Activated T-helper 2 cell treated with anti-CD3 and anti-CD28 coated beads, Interferon-gamma antibody, Interleukin-2, Interleukin-4, amounts not matched to agents 10 μg/mL and 5 μg/mL and 100 μg/mL, durations not matched to agents 14 hours and 24 hours and 36 hours (primary cell): ENCODE measurements around the gene FOSL1. TPM values are rescaled to one million over a fixed set of nuclear protein-coding genes. Genes with fewer than 3 reads are reported as not detected.

ENCODE experiments used
- DNase-seq: peaks from one replicate; pipeline ENCODE4 v3.0.0; 2021; ENCODE audit warnings: low spot score
- H3K27ac Mint-ChIP-seq: one replicate; pipeline ENCODE4 v1.8.0; 2021; ENCODE audit warnings: mixed read lengths
- H3K27me3 Mint-ChIP-seq: one replicate; pipeline ENCODE4 v1.8.0; 2021; ENCODE audit warnings: low read depth, mixed read lengths
- H3K36me3 Mint-ChIP-seq: one replicate; pipeline ENCODE4 v1.8.0; 2021; ENCODE audit warnings: low read depth, mixed read lengths
- H3K4me1 Mint-ChIP-seq: one replicate; pipeline ENCODE4 v1.8.0; 2021; ENCODE audit warnings: low read depth, mixed read lengths
- H3K4me3 Mint-ChIP-seq: one replicate; pipeline ENCODE4 v1.8.0; 2021; ENCODE audit warnings: low read depth, mild to moderate bottlenecking, moderate library complexity, mixed read lengths
- H3K9me3 Mint-ChIP-seq: one replicate; pipeline ENCODE4 v1.8.0; 2021; ENCODE audit warnings: mixed read lengths
- intact Hi-C: fragments of 100-400 bp; cut with micrococcal nuclease; formaldehyde crosslinking; loops from one replicate; pipeline ENCODE4 v1.15.1; 2023
- total RNA-seq: library from RNA; stranded (reverse); gene quantifications from 2 replicates; pipeline ENCODE4 v1.2.3, GENCODE V29; 2022

The FOSL1 gene
- total RNA-seq, 1 donor from 2014 or later, result 24.0 TPM

DNA sequence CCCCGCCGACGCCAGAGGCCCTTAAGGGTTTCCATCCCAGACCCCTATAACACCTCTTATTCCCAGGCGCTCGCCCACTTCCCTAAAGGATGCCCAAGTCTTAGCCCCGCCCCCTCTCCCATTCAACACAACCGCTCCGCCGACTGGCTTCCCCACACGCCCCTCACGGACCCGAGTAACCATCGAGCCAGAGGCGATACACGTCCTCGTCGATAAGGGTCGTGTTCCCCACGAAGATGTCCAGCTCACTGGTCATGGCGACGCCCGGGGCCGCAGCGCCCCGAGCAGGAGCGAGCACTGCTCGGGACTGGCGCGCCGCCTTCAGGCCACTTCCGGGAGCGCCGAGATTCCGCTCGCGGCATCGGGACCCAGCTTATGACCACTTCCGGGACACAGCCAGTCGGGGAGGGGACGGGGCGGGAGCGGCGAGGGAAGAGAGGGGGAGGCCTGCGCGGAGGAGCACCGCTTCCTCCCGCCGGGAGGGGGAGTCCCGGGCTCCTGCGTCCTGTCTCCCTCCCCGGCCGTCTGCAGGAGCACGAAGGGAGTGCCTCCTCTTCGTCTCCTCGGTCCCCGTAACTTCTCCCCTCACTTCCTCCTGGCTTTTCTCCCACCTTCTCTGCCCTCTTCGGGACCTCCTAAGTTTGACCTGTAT, 11.9 kb downstream of the FOSL1 start, which contains the start of gene FIBP:
Gene FIBP (minus strand): TSS at position 309 of the 652 bp plus-strand sequence. CDS start 53 bp downstream, at position 256.
- H3K27ac Mint-ChIP-seq, result peak within 1 kb of the TSS; percentile 92
- no peaks in the 10 kb centered on the region for H3K9me3 Mint-ChIP-seq
- peaks cover 47% of the 10 kb centered on the region for H3K4me1 Mint-ChIP-seq
- H3K27me3 Mint-ChIP-seq, result no peaks in the 10 kb centered on the region
- peaks cover 61% of the 10 kb centered on the region for H3K36me3 Mint-ChIP-seq
- H3K4me3 Mint-ChIP-seq, result peak within 1 kb of the TSS; percentile 98
- DNase-seq, result peak; percentile 91
- intact Hi-C loops, result loop anchor here (1.0 to 2.0 kb wide), 2 partner anchors 73 to 101 kb away; partner anchors contain the start of gene SART1

DNA sequence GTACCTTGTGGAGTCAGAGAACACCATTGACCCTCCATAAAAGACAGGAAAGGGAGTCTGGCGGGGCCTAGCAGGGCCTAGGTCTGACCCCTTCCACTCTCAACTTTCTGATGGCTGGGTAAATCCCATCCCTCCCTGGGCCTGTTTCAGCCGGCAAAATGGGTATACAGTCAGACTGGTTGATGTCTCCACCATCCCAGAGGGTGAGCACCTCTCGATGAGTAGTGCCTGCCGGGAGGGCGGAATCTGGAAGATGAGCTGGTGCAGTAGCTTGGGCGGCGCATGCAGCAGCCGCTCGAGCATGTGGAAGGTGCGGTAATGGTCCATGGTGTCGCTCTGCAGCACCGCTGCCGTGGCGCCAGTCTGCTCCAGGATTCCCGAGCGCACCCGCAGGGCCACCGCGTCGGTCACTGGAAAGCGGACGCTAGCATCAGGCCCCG, 12.4 kb downstream of the FOSL1 start:
- H3K36me3 Mint-ChIP-seq, result peaks cover 57% of the 10 kb centered on the region
- H3K27me3 Mint-ChIP-seq, result no peaks in the 10 kb centered on the region
- peaks cover 44% of the 10 kb centered on the region for H3K4me1 Mint-ChIP-seq
- intact Hi-C loops, result loop anchor here (1.0 to 2.0 kb wide), 2 partner anchors 73 to 102 kb away; partner anchors contain the start of gene SART1
- no peaks in the 10 kb centered on the region for H3K9me3 Mint-ChIP-seq
- peak overlapping the region; percentile 92 for H3K27ac Mint-ChIP-seq
- DNase-seq, result no peak
- H3K4me3 Mint-ChIP-seq, result peak overlapping the region; percentile 98

DNA sequence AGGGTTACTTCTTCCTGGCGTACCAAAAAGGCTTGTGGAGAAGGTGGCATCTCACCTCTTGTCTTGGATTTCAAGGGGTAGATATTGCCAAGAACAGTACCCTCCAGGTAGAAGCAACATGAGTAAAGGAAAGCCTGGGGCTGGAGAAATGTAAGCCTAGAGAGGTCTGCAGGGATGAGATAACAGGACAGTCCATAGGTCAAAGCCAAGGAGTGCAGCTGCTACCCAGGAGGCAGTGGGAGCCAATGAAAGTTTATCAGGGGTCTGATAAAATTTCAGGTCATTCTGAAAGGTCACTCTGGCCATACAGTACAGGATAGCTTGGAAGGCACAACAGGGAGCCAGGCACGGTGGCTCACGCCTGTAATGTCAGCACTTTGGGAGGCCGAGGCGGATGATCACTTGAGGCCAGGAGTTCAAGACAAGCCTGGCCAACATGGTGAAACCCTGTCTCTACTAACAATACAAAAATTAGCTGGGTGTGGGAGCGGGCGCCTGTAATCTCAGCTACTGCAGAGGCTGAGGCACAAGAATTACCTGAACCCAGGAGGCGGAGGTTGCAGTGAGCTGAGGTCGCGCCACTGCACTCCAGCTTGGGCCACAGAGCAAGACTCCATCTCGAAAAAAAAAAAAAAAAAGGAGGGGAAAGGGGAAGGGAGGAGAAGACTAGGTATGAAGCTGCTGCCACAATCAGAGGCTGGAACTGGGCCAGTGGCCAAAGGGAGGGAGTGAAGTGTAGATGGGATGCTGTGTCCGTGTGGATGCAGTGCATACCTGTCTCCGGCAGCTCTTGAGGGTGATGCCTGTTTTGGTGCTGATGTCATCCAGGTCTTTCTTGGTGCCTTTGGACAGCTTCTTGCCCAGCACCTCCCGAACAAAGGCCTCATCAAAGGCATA, 13.1 kb downstream of the FOSL1 start:
- Mint-ChIP-seq H3K9me3 (no peaks in the 10 kb centered on the region), H3K4me1 (peaks cover 37% of the 10 kb centered on the region)

DNA sequence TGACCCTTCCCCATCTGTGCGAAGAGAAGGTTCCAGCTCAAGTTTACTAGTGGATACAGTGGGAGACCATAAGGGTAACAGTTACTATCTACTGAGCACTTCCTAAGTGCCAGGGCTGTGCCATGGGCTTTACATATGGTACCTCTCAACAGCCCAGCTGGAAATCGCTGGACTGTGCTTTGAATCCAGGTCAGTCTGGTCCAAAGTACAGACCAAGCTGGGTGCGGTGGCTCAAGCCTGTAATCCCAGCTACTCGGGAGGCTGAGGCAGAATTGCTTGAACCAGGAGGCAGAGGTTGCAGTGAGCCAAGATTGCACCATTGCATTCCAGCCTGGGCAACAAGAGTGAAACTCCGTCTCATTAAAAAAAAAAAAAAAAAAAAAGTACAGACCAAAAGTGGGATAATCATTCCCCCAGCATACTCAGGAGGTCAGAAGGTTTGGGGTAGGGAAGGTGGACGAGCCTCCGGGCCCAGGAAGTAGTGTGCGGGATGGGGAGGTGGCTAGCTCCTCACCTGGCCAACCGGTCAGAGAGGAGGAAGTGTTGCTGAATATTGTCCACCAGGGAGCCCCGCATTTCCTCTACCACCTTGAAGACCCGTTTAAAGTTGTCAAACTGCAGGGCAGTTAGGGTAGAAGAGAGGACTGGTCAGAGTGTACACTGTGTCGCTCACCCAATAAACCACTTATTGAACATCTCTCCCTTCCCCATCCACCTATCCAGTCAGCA, 14.2 kb downstream of the FOSL1 start:
- Mint-ChIP-seq H3K4me1 (peaks cover 36% of the 10 kb centered on the region), H3K36me3 (peaks cover 51% of the 10 kb centered on the region), H3K27ac (no peak overlapping the region), H3K9me3 (no peaks in the 10 kb centered on the region), H3K27me3 (no peaks in the 10 kb centered on the region), H3K4me3 (peak overlapping the region; percentile 98)
- intact Hi-C loops, result no loop called here
- DNase-seq, result no peak

More for the DNA sequence above, 13.1 kb downstream of the FOSL1 start:
- DNase-seq, result no peak
- H3K4me3 Mint-ChIP-seq, result peak overlapping the region; percentile 98
- H3K27ac Mint-ChIP-seq, result peak overlapping the region; percentile 92
- no peaks in the 10 kb centered on the region for H3K27me3 Mint-ChIP-seq
- H3K36me3 Mint-ChIP-seq, result peaks cover 57% of the 10 kb centered on the region
- intact Hi-C loops, result no loop called here

DNA sequence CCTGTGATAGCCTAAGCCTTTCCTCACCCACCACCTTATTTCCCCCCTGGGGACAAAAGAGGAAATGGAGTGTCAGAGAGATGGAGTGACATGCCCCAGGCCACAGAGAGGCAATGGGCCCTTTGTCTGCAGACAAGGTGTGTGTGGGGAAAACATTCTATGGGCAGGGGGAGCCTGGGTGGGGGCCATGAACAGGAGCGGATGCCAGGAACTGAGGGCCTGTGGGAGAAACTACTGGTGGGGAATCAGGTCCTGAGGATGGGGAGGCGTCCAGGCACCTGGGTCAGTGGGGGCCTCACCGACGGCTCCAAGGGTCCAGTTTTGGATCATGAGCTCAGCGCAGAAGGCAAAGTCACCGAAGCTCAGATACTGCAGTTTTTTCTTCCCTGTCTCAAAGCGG, 15.0 kb downstream of the FOSL1 start:
- no peak for DNase-seq
- intact Hi-C loops, result no loop called here
- H3K27me3 Mint-ChIP-seq, result no peaks in the 10 kb centered on the region
- H3K9me3 Mint-ChIP-seq, result no peaks in the 10 kb centered on the region
- H3K27ac Mint-ChIP-seq, result no peak overlapping the region
- peaks cover 41% of the 10 kb centered on the region for H3K4me1 Mint-ChIP-seq
- peaks cover 55% of the 10 kb centered on the region for H3K36me3 Mint-ChIP-seq
- H3K4me3 Mint-ChIP-seq, result no peak overlapping the region

DNA sequence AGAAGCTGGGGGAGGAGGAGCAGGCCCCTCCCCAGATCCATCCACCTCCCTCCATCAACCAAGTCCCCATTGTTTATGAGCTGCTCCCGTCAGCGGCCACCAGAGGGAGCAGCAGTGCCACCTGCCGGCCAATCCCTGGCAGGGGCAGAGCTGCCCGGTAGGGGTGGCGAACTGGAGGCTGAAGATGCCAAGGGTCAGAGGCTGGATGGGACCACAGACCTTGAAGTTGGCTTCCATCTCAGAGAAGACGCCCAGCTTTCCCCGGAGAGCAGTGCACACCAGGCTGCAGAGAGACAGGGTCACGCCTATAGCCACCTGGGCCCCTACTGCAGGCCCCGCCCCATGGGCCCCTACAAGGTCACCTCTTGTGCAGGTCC, 15.5 kb downstream of the FOSL1 start:
- H3K4me1 Mint-ChIP-seq, result peaks cover 37% of the 10 kb centered on the region
- intact Hi-C loops, result loop anchor here (1.0 kb wide), 1 partner anchor 105 kb away; no protein-coding TSS in a partner anchor
- DNase-seq, result peak; percentile 77
- H3K27me3 Mint-ChIP-seq, result no peaks in the 10 kb centered on the region
- H3K36me3 Mint-ChIP-seq, result peaks cover 55% of the 10 kb centered on the region
- H3K9me3 Mint-ChIP-seq, result no peaks in the 10 kb centered on the region
- peak overlapping the region; percentile 58 for H3K27ac Mint-ChIP-seq
- no peak overlapping the region for H3K4me3 Mint-ChIP-seq

DNA sequence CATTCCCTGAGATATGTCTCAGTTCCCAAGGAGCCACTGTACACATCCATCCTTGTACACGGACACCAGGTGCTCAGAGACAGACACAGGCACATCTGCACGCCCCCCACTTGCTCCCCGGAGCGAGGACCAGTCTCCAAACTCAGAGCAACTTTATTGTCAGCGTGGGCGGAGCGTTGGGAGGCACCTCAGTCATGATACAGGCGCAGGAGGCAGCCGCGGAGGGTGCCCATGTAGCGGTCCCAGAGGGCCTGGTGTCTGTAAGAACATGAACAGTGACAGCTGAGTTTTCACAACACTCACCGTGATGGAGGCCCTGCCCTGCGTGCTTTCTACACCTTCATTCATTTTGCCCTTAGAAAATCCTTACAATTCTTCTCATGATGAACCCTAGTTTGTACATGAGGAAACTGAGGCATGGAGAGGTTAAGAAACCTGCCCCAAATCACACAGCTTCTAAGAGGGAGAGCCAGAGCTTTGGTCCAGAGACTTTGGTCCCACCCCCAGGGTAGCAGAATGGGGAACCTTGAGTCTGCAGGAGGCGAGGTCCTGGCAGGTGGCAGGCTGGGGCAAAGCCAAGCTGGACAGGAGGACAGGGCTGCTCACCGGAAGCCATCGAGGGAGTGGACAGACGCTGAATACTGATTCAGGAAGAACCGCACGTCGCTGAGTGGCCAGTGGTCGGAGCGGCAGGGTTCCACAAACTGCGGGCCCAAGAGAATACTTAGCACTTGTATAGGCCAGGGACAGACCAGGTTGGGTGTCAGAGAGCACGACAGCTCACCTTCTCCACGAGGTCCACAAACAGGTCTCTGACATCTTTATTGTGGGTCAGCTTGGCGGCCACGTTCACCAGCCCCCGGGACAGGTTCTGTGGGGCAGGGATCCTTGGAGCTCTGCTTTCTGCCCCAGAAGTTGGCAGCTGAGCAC, 16.1 kb downstream of the FOSL1 start:
- intact Hi-C loops, result loop anchor here (1.0 kb wide), 1 partner anchor 105 kb away; no protein-coding TSS in a partner anchor
- DNase-seq, result no peak
- H3K36me3 Mint-ChIP-seq, result peaks cover 55% of the 10 kb centered on the region
- H3K27ac Mint-ChIP-seq, result peak overlapping the region; percentile 58
- no peak overlapping the region for H3K4me3 Mint-ChIP-seq
- no peaks in the 10 kb centered on the region for H3K9me3 Mint-ChIP-seq
- no peaks in the 10 kb centered on the region for H3K27me3 Mint-ChIP-seq
- peaks cover 36% of the 10 kb centered on the region for H3K4me1 Mint-ChIP-seq

DNA sequence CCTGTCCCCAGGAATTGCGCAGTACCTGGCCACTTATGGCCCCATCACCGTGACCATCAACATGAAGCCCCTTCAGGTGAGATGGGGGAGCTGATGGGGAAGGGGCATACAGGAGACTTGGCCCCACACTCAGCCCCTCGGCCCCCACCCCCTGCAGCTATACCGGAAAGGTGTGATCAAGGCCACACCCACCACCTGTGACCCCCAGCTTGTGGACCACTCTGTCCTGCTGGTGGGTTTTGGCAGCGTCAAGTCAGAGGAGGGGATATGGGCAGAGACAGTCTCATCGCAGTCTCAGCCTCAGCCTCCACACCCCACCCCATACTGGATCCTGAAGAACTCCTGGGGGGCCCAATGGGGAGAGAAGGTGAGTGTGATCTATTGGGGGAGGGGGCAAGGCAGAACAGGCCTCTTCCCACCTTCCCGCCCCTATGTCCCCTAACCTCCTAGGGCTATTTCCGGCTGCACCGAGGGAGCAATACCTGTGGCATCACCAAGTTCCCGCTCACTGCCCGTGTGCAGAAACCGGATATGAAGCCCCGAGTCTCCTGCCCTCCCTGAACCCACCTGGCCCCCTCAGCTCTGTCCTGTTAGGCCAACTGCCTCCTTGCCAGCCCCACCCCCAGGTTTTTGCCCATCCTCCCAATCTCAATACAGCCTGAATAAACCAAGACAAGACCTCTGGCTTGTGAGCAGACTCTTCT, 17.0 kb downstream of the FOSL1 start:
- no peak overlapping the region for H3K4me3 Mint-ChIP-seq
- peaks cover 36% of the 10 kb centered on the region for H3K4me1 Mint-ChIP-seq
- DNase-seq, result no peak
- intact Hi-C loops, result no loop called here
- H3K9me3 Mint-ChIP-seq, result no peaks in the 10 kb centered on the region
- H3K27me3 Mint-ChIP-seq, result no peaks in the 10 kb centered on the region
- no peak overlapping the region for H3K27ac Mint-ChIP-seq
- peaks cover 54% of the 10 kb centered on the region for H3K36me3 Mint-ChIP-seq

DNA sequence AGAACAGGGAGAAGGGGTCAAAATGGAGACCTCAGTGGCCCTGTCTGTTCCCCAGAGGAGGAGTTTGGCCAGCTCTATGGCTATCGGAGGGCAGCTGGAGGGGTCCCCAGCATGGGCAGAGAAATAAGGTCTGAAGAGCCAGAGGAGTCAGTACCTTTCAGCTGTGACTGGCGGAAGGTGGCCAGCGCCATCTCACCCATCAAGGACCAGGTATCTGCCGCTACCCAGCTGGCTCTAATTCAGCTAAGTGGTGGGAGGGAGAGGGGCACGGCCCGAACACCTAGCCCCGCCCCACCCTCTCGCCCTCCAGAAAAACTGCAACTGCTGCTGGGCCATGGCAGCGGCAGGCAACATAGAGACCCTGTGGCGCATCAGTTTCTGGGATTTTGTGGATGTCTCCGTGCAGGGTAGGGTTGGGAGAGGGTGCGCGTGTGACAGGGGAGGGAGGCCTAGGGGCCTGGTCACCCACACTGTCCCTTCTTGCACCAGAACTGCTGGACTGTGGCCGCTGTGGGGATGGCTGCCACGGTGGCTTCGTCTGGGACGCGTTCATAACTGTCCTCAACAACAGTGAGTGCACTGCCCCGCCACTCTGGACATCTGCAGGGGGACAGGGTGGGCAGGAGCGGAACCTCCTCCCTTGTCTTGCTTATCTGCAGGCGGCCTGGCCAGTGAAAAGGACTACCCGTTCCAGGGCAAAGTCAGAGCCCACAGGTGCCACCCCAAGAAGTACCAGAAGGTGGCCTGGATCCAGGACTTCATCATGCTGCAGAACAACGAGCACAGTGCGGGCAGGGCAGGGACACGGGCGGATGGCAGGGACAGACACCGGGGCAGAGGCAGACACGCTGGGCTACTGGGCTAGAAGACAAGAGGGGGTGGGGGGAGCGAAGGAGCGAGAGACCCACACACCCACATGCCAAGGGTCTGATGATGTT, 17.8 kb downstream of the FOSL1 start:
- no peak overlapping the region for H3K27ac Mint-ChIP-seq
- peaks cover 51% of the 10 kb centered on the region for H3K36me3 Mint-ChIP-seq
- peaks cover 35% of the 10 kb centered on the region for H3K4me1 Mint-ChIP-seq
- no peaks in the 10 kb centered on the region for H3K9me3 Mint-ChIP-seq
- no peak overlapping the region for H3K4me3 Mint-ChIP-seq
- intact Hi-C loops, result no loop called here
- no peaks in the 10 kb centered on the region for H3K27me3 Mint-ChIP-seq
- DNase-seq, result no peak

DNA sequence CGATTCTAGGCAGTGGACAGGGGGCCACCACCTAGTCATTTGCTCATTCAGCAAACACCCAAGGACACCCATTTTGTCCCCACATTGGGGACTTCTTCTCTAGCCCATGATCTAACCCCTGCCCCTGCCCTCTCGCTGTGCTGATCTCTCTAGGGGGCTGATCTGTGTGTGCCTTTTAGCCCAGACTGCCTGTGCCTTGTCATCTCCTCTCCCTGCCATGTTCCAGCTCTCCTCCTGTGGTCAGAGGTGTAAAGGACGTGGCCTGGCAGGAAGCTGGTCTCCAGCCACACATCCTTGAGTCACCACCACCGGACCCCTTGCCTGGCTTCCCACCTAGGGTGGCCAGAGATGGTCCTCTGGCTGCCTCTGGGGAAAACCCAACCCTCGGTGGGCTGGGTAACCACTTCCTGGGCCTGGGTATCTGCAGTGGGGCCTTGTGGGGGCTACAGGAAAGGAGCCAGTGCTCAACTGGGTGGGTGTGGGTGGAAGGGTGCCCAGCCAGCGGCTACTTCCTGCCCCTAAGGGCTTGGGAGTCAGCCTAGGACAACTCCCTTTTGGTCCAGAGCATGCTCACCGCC, 19.3 kb downstream of the FOSL1 start:
- DNase-seq, result no peak
- H3K27ac Mint-ChIP-seq, result peak overlapping the region; percentile 82
- peak overlapping the region; percentile 45 for H3K4me3 Mint-ChIP-seq
- H3K36me3 Mint-ChIP-seq, result peaks cover 36% of the 10 kb centered on the region
- no peaks in the 10 kb centered on the region for H3K27me3 Mint-ChIP-seq
- peaks cover 23% of the 10 kb centered on the region for H3K4me1 Mint-ChIP-seq
- H3K9me3 Mint-ChIP-seq, result no peaks in the 10 kb centered on the region
- intact Hi-C loops, result no loop called here
